NCI-H748 treated with DMSO at 0.1 percent for 48 hours (cell line): ENCODE results near the gene PSMG4.
A peak's percentile ranks its signal among the peaks of the same experiment; 100 is the strongest.

Source experiments
- DNase-seq: peaks from one replicate; lab custom pipeline; 2025; lab: John Stamatoyannopoulos, UW

PSMG4 gene

DNA sequence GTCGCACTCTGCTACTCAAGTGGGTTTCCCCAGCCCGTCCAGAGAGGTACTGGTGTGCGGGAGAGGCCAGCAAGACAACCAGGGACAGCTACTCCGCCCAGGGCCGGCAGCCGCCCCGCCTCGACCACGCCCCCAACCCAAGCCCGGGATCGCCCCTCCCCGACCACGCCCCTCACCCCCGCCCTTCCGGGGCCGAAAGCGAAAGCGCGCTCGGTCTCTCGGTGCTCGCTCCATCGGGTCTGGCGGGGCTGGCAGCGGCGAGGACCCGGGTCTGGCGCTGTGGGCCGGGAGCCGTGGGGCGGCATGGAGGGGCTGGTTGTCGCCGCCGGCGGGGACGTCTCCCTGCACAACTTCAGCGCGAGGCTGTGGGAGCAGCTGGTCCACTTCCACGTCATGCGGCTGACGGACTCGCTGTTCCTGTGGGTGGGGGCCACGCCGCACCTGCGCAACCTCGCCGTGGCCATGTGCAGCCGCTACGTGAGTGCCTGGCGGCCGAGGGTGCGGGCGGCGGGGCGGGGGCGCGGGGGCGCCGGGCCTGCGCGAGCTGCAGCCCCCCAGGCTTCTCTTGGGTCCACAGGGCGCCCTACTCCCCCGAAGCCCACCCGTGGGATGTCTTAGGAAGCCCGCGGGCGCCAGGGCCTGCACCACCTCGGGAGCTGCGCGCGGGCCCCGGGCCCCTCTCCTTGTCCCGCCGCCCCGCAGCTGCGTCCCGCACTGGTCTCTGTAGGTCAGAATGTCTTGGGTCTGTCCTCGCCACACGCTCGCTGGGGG, at the start of gene PSMG4:
TSS of gene PSMG4 (plus strand) at position 228 of the 771 bp plus-strand sequence. CDS start at position 304, 76 bp downstream.
- peak; percentile 84 for DNase-seq

GRCh38 chr6:3209114-3210023, 49.4 kb upstream of the PSMG4 start:
- peak; percentile 50 for DNase-seq

GRCh38 chr6:3210024-3210610, 48.6 kb upstream of the PSMG4 start:
- no peak for DNase-seq

DNA sequence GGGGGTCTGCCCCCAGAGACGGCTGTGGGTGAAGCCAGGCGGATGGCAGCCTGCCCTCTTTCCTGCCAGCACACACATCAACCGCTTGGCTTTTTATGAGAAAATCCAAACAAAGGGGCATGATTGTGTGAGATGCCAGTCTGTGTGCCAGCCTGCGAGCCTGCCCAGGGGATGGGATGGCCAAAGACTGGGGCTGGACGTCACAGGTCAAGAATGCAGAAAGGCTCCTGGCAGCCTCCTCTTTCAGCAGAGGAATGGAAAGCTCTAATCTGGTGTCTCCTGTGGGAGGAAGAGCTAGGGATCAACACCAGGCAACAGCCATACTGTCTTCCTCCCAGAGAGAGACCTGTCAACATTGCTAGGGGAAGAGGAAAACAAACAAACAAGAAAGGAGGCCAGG, 47.1 kb upstream of the PSMG4 start:
- no peak for DNase-seq

GRCh38 chr6:3212261-3212660, 46.5 kb upstream of the PSMG4 start:
- DNase-seq, result no peak

GRCh38 chr6:3213334-3213695, 45.4 kb upstream of the PSMG4 start:
- no peak for DNase-seq

DNA sequence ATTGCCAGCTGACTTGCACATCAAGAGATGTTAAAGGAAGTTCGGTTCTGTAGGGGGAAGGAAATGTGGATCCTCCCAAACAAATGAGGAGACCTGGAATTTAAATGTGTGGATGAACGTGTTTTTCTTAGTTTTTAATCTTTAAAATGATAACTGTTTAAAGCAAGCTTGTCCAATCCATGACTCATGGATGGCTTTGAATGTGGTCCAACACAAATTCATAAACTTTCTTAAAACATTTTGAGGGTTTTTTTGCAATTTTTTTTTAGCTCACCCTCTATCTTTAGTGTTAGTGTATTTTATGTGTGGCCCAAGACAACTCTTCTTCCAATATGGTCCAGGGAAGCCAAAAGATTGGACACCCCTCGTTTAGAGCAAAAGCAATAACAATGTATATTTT, 43.8 kb upstream of the PSMG4 start:
- DNase-seq, result no peak

DNA sequence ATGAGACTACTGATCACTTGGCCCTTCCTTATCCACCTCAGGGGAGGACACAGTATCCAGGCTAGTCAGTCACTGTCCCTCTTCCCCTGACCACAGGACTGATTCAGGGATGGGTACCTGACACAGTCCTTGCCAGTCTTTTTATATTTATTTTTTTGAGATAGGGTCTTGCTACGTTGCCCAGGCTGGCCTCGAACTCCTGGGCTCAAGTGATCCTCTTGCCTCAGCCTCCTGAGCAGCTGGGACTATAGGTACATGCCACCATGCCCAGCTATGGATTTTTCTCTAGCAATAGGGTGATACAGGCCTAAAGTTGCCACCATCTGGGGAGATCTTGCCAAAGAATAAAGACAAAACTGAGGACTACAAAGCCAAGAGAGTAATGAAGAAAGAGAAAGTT, 41.5 kb upstream of the PSMG4 start:
- DNase-seq, result no peak

DNA sequence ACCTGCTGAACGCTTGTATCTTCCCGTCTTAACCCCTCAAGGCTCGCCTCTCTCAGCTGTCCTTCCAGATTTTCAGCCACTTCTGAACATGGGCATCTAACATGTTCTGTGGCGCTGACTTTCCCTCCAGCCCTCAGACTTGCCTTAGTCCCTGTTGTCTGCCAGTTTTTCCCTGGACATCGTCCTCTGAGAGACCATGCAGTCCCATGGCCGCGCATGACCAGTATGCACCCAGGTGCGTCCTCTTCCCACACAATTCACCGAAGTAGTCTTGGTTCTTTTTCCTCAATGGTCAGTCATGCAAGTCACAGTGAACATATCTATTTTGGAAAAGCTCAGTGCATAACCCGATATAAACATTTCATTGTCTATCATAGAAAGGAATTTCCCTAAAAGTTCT, 40.5 kb upstream of the PSMG4 start:
- DNase-seq, result no peak

DNA sequence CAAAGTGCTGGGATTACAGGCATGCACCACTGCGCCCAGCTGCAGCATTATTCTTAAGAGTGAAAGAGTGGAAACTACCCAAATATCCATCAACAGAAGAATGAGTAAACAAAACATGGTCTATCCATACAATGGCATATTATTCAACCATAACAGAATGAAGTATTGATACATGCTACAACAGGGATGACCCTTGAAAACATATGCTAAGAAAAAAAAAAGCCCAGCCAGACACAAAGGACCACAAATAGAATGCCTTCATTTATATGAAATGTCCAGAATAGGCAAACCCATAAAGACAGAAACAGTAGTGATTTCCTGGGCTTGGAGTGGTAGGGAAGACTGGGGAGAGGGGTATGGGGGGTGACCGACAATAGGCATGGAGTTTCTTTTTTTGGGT, 38.4 kb upstream of the PSMG4 start:
- DNase-seq, result no peak

- DNase-seq, result no peak
Observed at GRCh38 chr6:3221578-3221977, 37.2 kb upstream of the PSMG4 start.

DNA sequence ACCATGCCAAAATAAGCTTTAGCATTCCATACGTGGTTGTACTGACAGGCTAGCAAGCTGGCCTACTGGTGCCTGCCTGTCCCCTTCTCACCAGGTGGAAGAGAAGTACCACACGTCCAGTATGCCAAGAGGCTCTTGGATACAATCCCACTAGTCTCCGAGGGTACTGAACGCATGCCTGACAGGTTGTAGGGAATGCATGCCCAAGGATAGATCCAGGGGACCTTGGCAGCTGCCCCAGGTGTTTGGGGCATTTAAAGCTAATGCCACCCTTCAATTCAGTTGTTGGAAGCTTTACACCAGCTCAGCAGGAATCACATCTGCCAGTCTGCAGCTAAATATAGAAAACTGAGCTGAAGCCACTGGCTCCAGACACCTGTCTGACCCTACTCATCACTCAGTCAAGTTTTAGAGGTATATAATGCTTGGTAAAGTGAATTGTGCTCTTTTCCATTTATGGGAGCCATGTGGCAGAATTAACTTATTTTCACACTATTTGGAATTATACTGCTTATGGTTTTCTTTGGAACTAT, 36.2 kb upstream of the PSMG4 start:
- no peak for DNase-seq

DNA sequence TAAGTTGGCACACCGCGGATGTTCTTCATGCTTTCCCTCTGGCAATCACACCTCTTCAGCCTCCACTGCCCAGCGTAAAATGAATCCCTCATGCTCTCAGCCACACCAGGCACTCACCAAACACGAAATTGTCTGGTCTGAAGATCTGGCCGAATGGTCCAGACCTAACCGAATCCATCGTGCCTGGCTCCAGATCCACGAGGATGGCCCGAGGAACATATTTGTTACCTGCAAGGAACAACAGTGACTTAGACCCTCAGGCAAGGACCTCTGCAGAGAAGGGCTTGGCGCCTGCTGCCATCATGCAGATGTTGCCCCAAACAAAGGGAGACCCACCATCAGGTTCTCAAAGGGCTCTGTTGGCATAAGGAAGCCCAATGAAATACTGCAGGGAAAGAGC, 32.7 kb upstream of the PSMG4 start:
- no peak for DNase-seq

GRCh38 chr6:3226481-3227362, 32.0 kb upstream of the PSMG4 start:
- peak; percentile 62 for DNase-seq

- peak; percentile 94 for DNase-seq
Observed at GRCh38 chr6:3227363-3228045, 31.2 kb upstream of the PSMG4 start, which contains the start of gene TUBB2B. TSS of gene TUBB2B (minus strand) at chr6:3227653. CDS start at chr6:3227543, 110 bp downstream.

- peak; percentile 95 for DNase-seq
Observed at GRCh38 chr6:3228046-3228671, 30.6 kb upstream of the PSMG4 start.

- DNase-seq, result peak; percentile 84
Observed at GRCh38 chr6:3228771-3229565, 29.8 kb upstream of the PSMG4 start.

- DNase-seq, result peak; percentile 78
Observed at GRCh38 chr6:3229566-3230178, 29.1 kb upstream of the PSMG4 start.
